ENCODE results near the gene KDM6B. TPM values are rescaled to one million over a fixed set of nuclear protein-coding genes. Genes with fewer than 3 reads are reported as not detected.

KDM6B gene
- total RNA-seq, 1 experiment from 2014 or later = 19.9 TPM

DNA sequence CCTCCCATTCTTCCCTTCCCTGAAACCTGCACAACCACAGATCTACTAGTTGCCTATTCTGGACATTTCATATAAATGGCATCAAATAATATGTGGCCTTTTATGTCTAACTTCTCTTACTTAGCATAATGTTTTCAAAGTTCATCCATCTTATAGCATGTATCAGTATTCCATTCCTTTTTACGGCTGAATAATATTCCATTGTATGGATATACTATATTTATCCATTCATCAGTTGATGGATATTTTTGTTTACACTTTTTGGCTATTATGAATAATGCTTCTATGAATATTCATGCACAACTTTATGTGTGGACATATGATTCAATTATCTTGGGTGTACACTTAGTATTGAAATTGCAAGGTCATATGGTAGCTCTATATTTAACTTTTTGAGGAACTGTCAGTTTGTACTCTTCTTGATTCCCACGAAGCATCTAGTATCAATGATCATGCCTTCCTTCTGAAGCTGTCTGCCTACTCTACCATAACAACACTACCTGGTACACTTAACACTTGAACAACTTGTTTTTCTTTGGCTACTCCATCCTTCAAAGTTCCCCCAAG, 41.9 kb downstream of the KDM6B start:
- DNase-seq (ENCODE audit: low read depth, low spot score) = no peak
- ChIA-PET POLR2A (no interaction called here), CTCF (no interaction called here)
- Histone ChIP-seq H3K27ac (ENCODE audit: low read length) (no peak overlapping the region), H3K36me3 (ENCODE audit: control insufficient read depth, insufficient read depth, low read length) (peaks cover 9% of the 10 kb centered on the region; the same call in 1 of the 2 replicates), H3K4me3 (ENCODE audit: low read depth in 2 of 2, low read length in 2 of 2) (no peak overlapping the region), H3K27me3 (ENCODE audit: control insufficient read depth, insufficient read depth, low read length) (no peaks in the 10 kb centered on the region), H3K4me1 (ENCODE audit: control insufficient read depth, insufficient read depth, low read length) (no peaks in the 10 kb centered on the region), H3K9me3 (ENCODE audit: control insufficient read depth, insufficient read depth, low read depth, low read length) (no peaks in the 10 kb centered on the region)
- intact Hi-C loops (cut with micrococcal nuclease; ENCODE audit: unreplicated experiment) = no loop called here
- TF ChIP-seq REST (IDR thresholded peaks at IDR 0.05; ENCODE audit: insufficient read depth in 1 of 2, low read depth in 2 of 2, low read length in 1 of 2) = no peak
- TF ChIP-seq POLR2AphosphoS5 (IDR thresholded peaks at IDR 0.05; ENCODE audit: low read depth, low read length) = no peak
- TF ChIP-seq TCF7L2 (IDR thresholded peaks at IDR 0.05; ENCODE audit: low read depth, low read length) = no peak
- TF ChIP-seq SIN3A (IDR thresholded peaks at IDR 0.05; ENCODE audit: borderline replicate concordance, insufficient read depth, low read depth, low read length) = no peak
- no peak for TF ChIP-seq CTCF (IDR thresholded peaks at IDR 0.05)
- TSS peak; percentile 71 for BruUV-seq (replicated peaks)
- in situ Hi-C loops (cut with HindIII; ENCODE audit: low pct_unique_long_range_greater_than_20kb, low sequenced_read_pairs) = no loop called here
- ATAC-seq = no peak

- ATAC-seq (no peak), DNase-seq (ENCODE audit: low read depth, low spot score) (no peak)
- Histone ChIP-seq H3K27me3 (ENCODE audit: control insufficient read depth, insufficient read depth, low read length) (no peaks in the 10 kb centered on the region), H3K9me3 (ENCODE audit: control insufficient read depth, insufficient read depth, low read depth, low read length) (no peaks in the 10 kb centered on the region), H3K36me3 (ENCODE audit: control insufficient read depth, insufficient read depth, low read length) (peaks cover 9% of the 10 kb centered on the region; the same call in 1 of the 2 replicates), H3K4me1 (ENCODE audit: control insufficient read depth, insufficient read depth, low read length) (peaks cover 6% of the 10 kb centered on the region; the same call in 1 of the 2 replicates), H3K27ac (ENCODE audit: low read length) (no peak overlapping the region), H3K4me3 (ENCODE audit: low read depth in 2 of 2, low read length in 2 of 2) (no peak overlapping the region)
- BruUV-seq (replicated peaks) = no TSS peak
- ChIA-PET POLR2A (interaction anchor here (0.7 kb wide), 1 partner anchor 53 kb away, joined by 7 read pairs; no protein-coding TSS in a partner anchor), CTCF (no interaction called here)
- no peak for TF ChIP-seq REST (IDR thresholded peaks at IDR 0.05; ENCODE audit: insufficient read depth in 1 of 2, low read depth in 2 of 2, low read length in 1 of 2)
- TF ChIP-seq TCF7L2 (IDR thresholded peaks at IDR 0.05; ENCODE audit: low read depth, low read length) = no peak
- no peak for TF ChIP-seq POLR2AphosphoS5 (IDR thresholded peaks at IDR 0.05; ENCODE audit: low read depth, low read length)
- no peak for TF ChIP-seq CTCF (IDR thresholded peaks at IDR 0.05)
- TF ChIP-seq SIN3A (IDR thresholded peaks at IDR 0.05; ENCODE audit: borderline replicate concordance, insufficient read depth, low read depth, low read length) = no peak
- in situ Hi-C loops (cut with HindIII; ENCODE audit: low pct_unique_long_range_greater_than_20kb, low sequenced_read_pairs) = no loop called here
- intact Hi-C loops (cut with micrococcal nuclease; ENCODE audit: unreplicated experiment) = no loop called here
Observed at GRCh38 chr17:7878234-7878633, 44.2 kb downstream of the KDM6B start.

All from Panc1 (cell line).